ENCODE results near the gene ACACA.

Gene ACACA

DNA sequence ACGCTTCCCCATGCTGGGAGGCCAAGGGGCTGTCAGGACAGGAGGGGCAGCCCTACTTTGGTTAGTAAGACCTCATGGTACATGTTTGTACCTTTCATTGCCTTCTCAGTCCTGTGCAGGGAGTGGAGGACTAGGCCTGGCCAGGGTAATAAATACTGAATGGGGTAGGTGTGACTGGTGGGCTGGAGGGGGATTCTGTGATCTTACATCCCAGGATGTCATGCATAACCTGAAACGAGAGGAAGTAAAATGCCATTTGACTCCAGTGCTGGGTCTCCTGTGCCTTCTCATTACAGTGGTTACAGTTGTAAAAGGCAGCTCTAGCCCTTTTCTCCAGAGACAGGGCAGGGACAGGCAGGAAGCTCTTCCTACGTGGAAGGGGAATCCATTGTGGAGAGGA, 319.7 kb downstream of the ACACA start:
- no peak for TF ChIP-seq EZH2phosphoT487 (IDR thresholded peaks at IDR 0.05; ENCODE audit: borderline replicate concordance)
- TF ChIP-seq, protein P1, sequence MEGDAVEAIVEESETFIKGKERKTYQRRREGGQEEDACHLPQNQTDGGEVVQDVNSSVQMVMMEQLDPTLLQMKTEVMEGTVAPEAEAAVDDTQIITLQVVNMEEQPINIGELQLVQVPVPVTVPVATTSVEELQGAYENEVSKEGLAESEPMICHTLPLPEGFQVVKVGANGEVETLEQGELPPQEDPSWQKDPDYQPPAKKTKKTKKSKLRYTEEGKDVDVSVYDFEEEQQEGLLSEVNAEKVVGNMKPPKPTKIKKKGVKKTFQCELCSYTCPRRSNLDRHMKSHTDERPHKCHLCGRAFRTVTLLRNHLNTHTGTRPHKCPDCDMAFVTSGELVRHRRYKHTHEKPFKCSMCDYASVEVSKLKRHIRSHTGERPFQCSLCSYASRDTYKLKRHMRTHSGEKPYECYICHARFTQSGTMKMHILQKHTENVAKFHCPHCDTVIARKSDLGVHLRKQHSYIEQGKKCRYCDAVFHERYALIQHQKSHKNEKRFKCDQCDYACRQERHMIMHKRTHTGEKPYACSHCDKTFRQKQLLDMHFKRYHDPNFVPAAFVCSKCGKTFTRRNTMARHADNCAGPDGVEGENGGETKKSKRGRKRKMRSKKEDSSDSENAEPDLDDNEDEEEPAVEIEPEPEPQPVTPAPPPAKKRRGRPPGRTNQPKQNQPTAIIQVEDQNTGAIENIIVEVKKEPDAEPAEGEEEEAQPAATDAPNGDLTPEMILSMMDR (conservative IDR thresholded peaks at IDR 0.05; ENCODE audit: low read length), result no peak
- Histone ChIP-seq H3K9me3 (ENCODE audit: insufficient read depth, low read depth, low read length) (no peaks in the 10 kb centered on the region), H3K9ac (ENCODE audit: low read depth, low read length, poor library complexity, severe bottlenecking) (no peak overlapping the region), H3F3A (ENCODE audit: low read depth) (peaks cover 17% of the 10 kb centered on the region), H3K36me3 (ENCODE audit: insufficient read depth, low read length) (peaks cover 10% of the 10 kb centered on the region; the same call in 1 of the 2 replicates), H3K9me2 (replicated peaks; ENCODE audit: low read depth, low read length) (no peaks in the 10 kb centered on the region), H3K79me2 (ENCODE audit: insufficient read depth, low read length) (no peaks in the 10 kb centered on the region; the same call in 1 of the 2 replicates), H3K4me1 (ENCODE audit: insufficient read depth, low read length, poor library complexity, severe bottlenecking) (peaks cover 96% of the 10 kb centered on the region), H2AFZ (ENCODE audit: low read length) (no peak overlapping the region), H4K20me1 (ENCODE audit: insufficient read depth, low read length, poor library complexity, severe bottlenecking) (no peaks in the 10 kb centered on the region), H3K4me3 (ENCODE audit: low read length, poor library complexity, severe bottlenecking) (no peak overlapping the region), H3K4me2 (ENCODE audit: low read depth, low read length, poor library complexity, severe bottlenecking) (no peak overlapping the region), H3K27me3 (ENCODE audit: insufficient read depth, low read length, poor library complexity, severe bottlenecking) (no peaks in the 10 kb centered on the region)

GRCh38 chr17:37086334-37086733, 320.3 kb downstream of the ACACA start:
- H3K9ac ChIP-seq (ENCODE audit: low read depth, low read length, poor library complexity, severe bottlenecking), result no peak overlapping the region
- no peak overlapping the region for H3K4me3 ChIP-seq (ENCODE audit: low read length, poor library complexity, severe bottlenecking)
- no peaks in the 10 kb centered on the region for H4K20me1 ChIP-seq (ENCODE audit: insufficient read depth, low read length, poor library complexity, severe bottlenecking)
- peak overlapping the region; percentile 34 for H3K4me2 ChIP-seq (ENCODE audit: low read depth, low read length, poor library complexity, severe bottlenecking)
- H3K36me3 ChIP-seq (ENCODE audit: insufficient read depth, low read length), result peaks cover 10% of the 10 kb centered on the region; the same call in 1 of the 2 replicates
- H3K9me3 ChIP-seq (ENCODE audit: insufficient read depth, low read depth, low read length), result no peaks in the 10 kb centered on the region
- H3K79me2 ChIP-seq (ENCODE audit: insufficient read depth, low read length), result no peaks in the 10 kb centered on the region
- H2AFZ ChIP-seq (ENCODE audit: low read length), result no peak overlapping the region
- no peaks in the 10 kb centered on the region for H3K9me2 ChIP-seq (replicated peaks; ENCODE audit: low read depth, low read length)
- H3F3A ChIP-seq (ENCODE audit: low read depth), result peaks cover 17% of the 10 kb centered on the region
- TF ChIP-seq, protein P1 (conservative IDR thresholded peaks at IDR 0.05; ENCODE audit: low read length), result no peak
- no peak for TF ChIP-seq EZH2phosphoT487 (IDR thresholded peaks at IDR 0.05; ENCODE audit: borderline replicate concordance)
- peaks cover 96% of the 10 kb centered on the region for H3K4me1 ChIP-seq (ENCODE audit: insufficient read depth, low read length, poor library complexity, severe bottlenecking)
- H3K27me3 ChIP-seq (ENCODE audit: insufficient read depth, low read length, poor library complexity, severe bottlenecking), result no peaks in the 10 kb centered on the region

GRCh38 chr17:37084372-37084771, 322.3 kb downstream of the ACACA start:
- peaks cover 90% of the 10 kb centered on the region for H3K4me1 ChIP-seq (ENCODE audit: insufficient read depth, low read length, poor library complexity, severe bottlenecking)
- H3K9ac ChIP-seq (ENCODE audit: low read depth, low read length, poor library complexity, severe bottlenecking), result peak overlapping the region; percentile 39
- H4K20me1 ChIP-seq (ENCODE audit: insufficient read depth, low read length, poor library complexity, severe bottlenecking), result no peaks in the 10 kb centered on the region
- no peak for TF ChIP-seq EZH2phosphoT487 (IDR thresholded peaks at IDR 0.05; ENCODE audit: borderline replicate concordance)
- TF ChIP-seq, protein P1 (conservative IDR thresholded peaks at IDR 0.05; ENCODE audit: low read length), result no peak
- H3K79me2 ChIP-seq (ENCODE audit: insufficient read depth, low read length), result no peaks in the 10 kb centered on the region
- H2AFZ ChIP-seq (ENCODE audit: low read length), result no peak overlapping the region
- H3K27me3 ChIP-seq (ENCODE audit: insufficient read depth, low read length, poor library complexity, severe bottlenecking), result no peaks in the 10 kb centered on the region
- peaks cover 3% of the 10 kb centered on the region; the same call in 1 of the 2 replicates for H3K9me3 ChIP-seq (ENCODE audit: insufficient read depth, low read depth, low read length)
- no peak overlapping the region for H3K4me3 ChIP-seq (ENCODE audit: low read length, poor library complexity, severe bottlenecking)
- no peaks in the 10 kb centered on the region for H3K9me2 ChIP-seq (replicated peaks; ENCODE audit: low read depth, low read length)
- H3K36me3 ChIP-seq (ENCODE audit: insufficient read depth, low read length), result peaks cover 10% of the 10 kb centered on the region; the same call in 1 of the 2 replicates
- H3F3A ChIP-seq (ENCODE audit: low read depth), result peaks cover 5% of the 10 kb centered on the region
- H3K4me2 ChIP-seq (ENCODE audit: low read depth, low read length, poor library complexity, severe bottlenecking), result no peak overlapping the region

Data from Loucy (cell line).